Dendritic cell treated with granulocyte-macrophage colony-stimulating factor and Interleukin-4, amounts not matched to agents 40 ng/mL and 50 ng/mL, for 4 days (primary cell): ENCODE measurements around the gene HOXB2.
A peak's percentile ranks its signal among the peaks of the same experiment; 100 is the strongest.
"Not testable (repeated sequence)": the region's sequence is repeated elsewhere in the genome, so short reads cannot be mapped to it uniquely, and the experiment has no call there.

ENCODE experiments used
- H3K27ac Mint-ChIP-seq: one replicate; pipeline ENCODE4 v1.8.0; 2022; ENCODE audit warnings: mild to moderate bottlenecking, mixed read lengths
- H3K27me3 Mint-ChIP-seq: one replicate; pipeline ENCODE4 v1.8.0; 2022; ENCODE audit warnings: mild to moderate bottlenecking, mixed read lengths
- H3K36me3 Mint-ChIP-seq: one replicate; pipeline ENCODE4 v1.8.0; 2022; ENCODE audit warnings: low read depth, mixed read lengths
- H3K4me1 Mint-ChIP-seq: one replicate; pipeline ENCODE4 v1.8.0; 2022; ENCODE audit warnings: low read depth, mixed read lengths
- H3K4me3 Mint-ChIP-seq: one replicate; pipeline ENCODE4 v1.8.0; 2022; ENCODE audit warnings: mild to moderate bottlenecking, moderate library complexity, mixed read lengths
- H3K9me3 Mint-ChIP-seq: one replicate; pipeline ENCODE4 v1.8.0; 2022; ENCODE audit warnings: mixed read lengths
- intact Hi-C: fragments of 100-400 bp; cut with micrococcal nuclease; formaldehyde crosslinking; loops from one replicate; pipeline ENCODE4 v1.15.0; 2022

Gene HOXB2

GRCh38 chr17:48541036-48541576 is 3.8 kb downstream of the HOXB2 start:
- Mint-ChIP-seq H3K36me3 (peaks cover 20% of the 10 kb centered on the region), H3K9me3 (no peaks in the 10 kb centered on the region), H3K4me1 (peaks cover 47% of the 10 kb centered on the region), H3K27ac (peak overlapping the region; percentile 86), H3K4me3 (peak overlapping the region; percentile 75), H3K27me3 (peaks cover 72% of the 10 kb centered on the region)
- intact Hi-C loops = loop anchor here (10.0 kb wide), 1 partner anchor 46 kb away; no protein-coding TSS in a partner anchor

DNA sequence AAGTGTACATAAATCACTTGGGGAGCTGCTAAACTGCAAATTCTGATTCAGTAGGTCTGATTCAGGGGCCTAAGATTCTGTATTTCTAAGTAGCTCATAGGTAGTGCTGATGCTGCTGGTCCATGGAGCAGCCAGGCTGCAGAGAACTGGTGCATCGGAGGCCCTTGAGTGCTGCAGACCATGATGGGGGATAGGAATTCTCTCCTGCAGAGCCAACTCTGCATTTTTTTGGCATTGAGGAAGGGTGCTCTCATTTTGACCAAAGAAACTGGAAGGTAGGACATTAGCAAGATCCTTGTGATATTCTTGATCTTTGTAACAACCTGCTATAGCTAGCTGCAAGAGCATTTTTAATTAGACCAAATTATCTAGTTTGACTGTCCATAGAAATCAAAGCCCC is 4.7 kb downstream of the HOXB2 start:
- intact Hi-C loops = loop anchor here (10.0 kb wide), 1 partner anchor 45 kb away; no protein-coding TSS in a partner anchor
- no peak overlapping the region for H3K27ac Mint-ChIP-seq

DNA sequence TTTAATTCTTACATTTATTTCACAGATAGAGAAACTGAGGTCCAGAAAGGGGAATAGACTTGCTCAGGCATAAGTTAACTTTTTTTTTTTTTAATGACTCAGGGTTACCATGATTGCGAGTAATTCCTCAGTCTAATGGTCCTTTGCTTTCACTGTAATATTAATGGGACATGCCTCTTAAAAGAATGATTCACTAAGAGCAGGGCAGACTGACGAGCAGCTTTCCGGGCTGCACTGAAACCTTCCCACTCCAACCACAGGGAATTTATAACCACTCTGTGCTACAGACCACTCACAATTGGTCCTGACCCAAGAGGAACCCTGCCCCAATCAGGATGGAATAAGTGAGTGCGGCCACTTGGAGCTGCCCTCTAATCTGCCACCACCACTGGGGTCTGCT is 5.7 kb downstream of the HOXB2 start:
- H3K27me3 Mint-ChIP-seq = peaks cover 53% of the 10 kb centered on the region

More for the DNA sequence above, 4.7 kb downstream of the HOXB2 start:
- Mint-ChIP-seq H3K9me3 (no peaks in the 10 kb centered on the region), H3K4me3 (no peak overlapping the region), H3K4me1 (peaks cover 40% of the 10 kb centered on the region), H3K36me3 (peaks cover 20% of the 10 kb centered on the region), H3K27me3 (peaks cover 63% of the 10 kb centered on the region)

GRCh38 chr17:48537316-48537715 is 7.6 kb downstream of the HOXB2 start:
- Mint-ChIP-seq H3K36me3 (peaks cover 11% of the 10 kb centered on the region), H3K27me3 (peaks cover 38% of the 10 kb centered on the region), H3K27ac (no peak overlapping the region), H3K4me3 (no peak overlapping the region), H3K4me1 (peaks cover 15% of the 10 kb centered on the region), H3K9me3 (no peaks in the 10 kb centered on the region)
- intact Hi-C loops = no loop called here

More for the DNA sequence above, 5.7 kb downstream of the HOXB2 start:
- H3K36me3 Mint-ChIP-seq = peaks cover 19% of the 10 kb centered on the region
- no peak overlapping the region for H3K4me3 Mint-ChIP-seq
- H3K27ac Mint-ChIP-seq = no peak overlapping the region
- peaks cover 30% of the 10 kb centered on the region for H3K4me1 Mint-ChIP-seq
- intact Hi-C loops = no loop called here
- no peaks in the 10 kb centered on the region for H3K9me3 Mint-ChIP-seq

DNA sequence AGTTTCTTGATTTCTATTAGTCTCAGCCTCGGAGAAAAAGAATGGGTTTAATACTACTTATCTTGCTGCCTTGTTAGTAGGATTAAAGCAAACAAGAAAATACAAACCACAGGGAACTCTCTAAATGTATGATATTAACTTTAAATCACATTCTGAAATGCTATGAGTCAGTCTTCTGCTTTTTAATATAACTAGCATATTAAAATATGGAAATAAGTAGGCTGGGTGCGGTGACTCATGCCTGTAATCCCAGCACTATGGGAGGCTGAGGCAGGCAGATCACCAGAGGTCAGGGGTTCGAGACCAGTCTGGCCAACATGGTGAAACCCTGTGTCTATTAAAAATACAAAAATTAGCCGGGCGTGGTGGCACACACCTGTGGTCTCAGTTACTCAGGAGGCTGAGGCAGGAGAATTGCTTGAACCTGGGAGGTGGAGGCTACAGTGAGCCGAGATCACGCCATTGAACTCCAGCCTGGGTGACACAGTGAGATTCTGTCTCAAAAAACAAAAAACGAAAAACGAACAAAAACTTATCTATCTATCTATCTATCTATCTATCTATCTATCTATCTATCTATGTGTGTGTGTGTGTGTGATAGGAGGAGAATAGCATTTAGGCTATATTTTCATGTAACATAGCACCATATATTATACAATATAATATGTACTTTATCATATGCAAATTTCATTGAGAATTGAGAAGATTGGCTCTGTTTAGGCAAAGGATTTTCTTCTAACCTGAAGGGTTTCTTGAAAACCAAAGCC is 8.9 kb downstream of the HOXB2 start:
- H3K4me3 Mint-ChIP-seq, H3K9me3 Mint-ChIP-seq, H3K36me3 Mint-ChIP-seq, H3K4me1 Mint-ChIP-seq, H3K27ac Mint-ChIP-seq, intact Hi-C loops: not testable (repeated sequence)
- H3K27me3 Mint-ChIP-seq = peaks cover 36% of the 10 kb centered on the region

DNA sequence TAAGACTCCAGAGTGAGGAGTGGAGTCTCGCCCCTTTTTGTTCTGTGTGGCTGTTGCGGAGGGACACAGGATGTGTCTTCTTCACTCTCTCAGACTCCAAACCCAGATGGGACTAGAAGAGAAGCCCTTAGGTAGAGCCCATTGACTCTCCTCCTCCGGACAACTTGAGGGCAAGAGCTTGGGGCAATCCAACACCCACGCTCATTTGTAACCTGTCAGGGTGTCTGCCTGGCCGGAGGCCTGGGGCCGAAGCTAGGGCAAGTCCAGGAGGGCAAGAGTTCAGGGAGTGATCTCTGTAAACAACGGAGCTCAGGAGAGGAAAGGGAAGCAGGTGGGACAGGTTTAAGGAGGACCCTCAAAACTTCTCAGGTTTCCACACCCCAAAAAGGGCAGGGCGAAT is 12.6 kb downstream of the HOXB2 start:
- Mint-ChIP-seq H3K4me3 (no peak overlapping the region), H3K27me3 (peaks cover 47% of the 10 kb centered on the region), H3K36me3 (no peaks in the 10 kb centered on the region), H3K9me3 (no peaks in the 10 kb centered on the region), H3K27ac (no peak overlapping the region), H3K4me1 (no peaks in the 10 kb centered on the region)
- intact Hi-C loops = no loop called here

- Mint-ChIP-seq H3K27ac (no peak within 1 kb of the TSS), H3K4me3 (no peak within 1 kb of the TSS), H3K36me3 (no peaks in the 10 kb centered on the region), H3K4me1 (no peaks in the 10 kb centered on the region), H3K9me3 (no peaks in the 10 kb centered on the region), H3K27me3 (peaks cover 54% of the 10 kb centered on the region)
- intact Hi-C loops = no loop called here
Observed at GRCh38 chr17:48530887-48531272, 14.0 kb downstream of the HOXB2 start, which contains the start of gene HOXB1. TSS of gene HOXB1 (minus strand) at chr17:48531011. CDS start at chr17:48530904, 107 bp downstream.

- intact Hi-C loops = no loop called here
- no peaks in the 10 kb centered on the region for H3K9me3 Mint-ChIP-seq
- no peaks in the 10 kb centered on the region for H3K4me1 Mint-ChIP-seq
- no peak overlapping the region for H3K4me3 Mint-ChIP-seq
- no peaks in the 10 kb centered on the region for H3K36me3 Mint-ChIP-seq
- peaks cover 60% of the 10 kb centered on the region for H3K27me3 Mint-ChIP-seq
- H3K27ac Mint-ChIP-seq = no peak overlapping the region
Observed at GRCh38 chr17:48530208-48530886, 14.6 kb downstream of the HOXB2 start.

DNA sequence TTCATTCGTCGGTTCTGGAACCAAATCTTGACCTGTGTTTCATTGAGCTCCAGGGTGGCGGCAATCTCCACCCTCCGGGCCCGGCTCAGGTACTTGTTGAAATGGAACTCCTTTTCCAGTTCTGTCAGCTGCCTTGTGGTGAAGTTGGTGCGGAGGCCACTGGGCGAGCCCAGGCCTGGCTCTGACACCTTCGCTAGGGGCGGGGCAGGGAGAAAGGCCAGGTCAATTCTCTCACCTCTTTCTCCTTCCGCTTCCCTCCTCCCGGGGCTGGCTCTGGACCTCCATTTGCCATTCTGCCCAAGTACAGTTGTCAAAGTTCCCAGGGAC is 15.3 kb downstream of the HOXB2 start:
- no peak overlapping the region for H3K27ac Mint-ChIP-seq
- intact Hi-C loops = no loop called here
- H3K9me3 Mint-ChIP-seq = no peaks in the 10 kb centered on the region
- H3K36me3 Mint-ChIP-seq = no peaks in the 10 kb centered on the region
- no peaks in the 10 kb centered on the region for H3K4me1 Mint-ChIP-seq
- no peak overlapping the region for H3K4me3 Mint-ChIP-seq
- peaks cover 67% of the 10 kb centered on the region for H3K27me3 Mint-ChIP-seq

DNA sequence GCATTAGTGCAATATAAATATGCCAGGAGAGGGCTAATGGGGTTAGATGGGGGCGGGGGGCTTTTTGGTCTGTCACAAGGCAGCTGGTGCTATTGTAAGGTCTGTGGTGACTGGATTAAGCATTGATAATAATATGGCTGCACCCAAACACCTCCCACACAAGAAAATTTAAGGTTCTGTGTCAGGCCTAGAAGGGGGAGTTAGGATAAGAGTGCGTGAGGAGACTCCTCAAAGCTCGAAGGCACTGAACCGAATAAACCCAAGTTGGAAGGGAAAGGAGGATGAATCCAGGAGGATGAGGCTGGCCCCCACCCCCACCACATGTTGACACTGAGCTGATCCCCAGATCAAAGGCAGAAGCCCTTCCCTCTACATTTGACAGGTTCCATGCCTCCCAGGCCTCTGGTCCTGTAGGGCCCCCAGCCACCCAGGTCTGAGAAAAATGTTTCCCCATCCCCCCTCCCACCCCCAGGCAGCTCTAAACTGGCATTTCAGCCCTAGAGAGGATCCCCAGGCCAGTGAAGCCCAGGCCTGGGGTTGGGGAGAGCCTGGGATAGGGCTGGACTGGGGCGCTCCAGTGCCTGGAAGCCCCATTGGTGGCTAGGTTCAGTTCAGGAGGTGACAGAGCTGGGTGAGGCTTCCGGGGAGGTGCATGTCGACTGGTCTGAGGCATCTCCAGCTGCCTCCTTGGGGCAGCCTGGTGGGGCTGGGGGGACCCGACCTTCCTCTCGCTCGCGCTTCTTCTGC is 15.8 kb downstream of the HOXB2 start:
- no peaks in the 10 kb centered on the region for H3K36me3 Mint-ChIP-seq
- no peaks in the 10 kb centered on the region for H3K4me1 Mint-ChIP-seq
- no peaks in the 10 kb centered on the region for H3K9me3 Mint-ChIP-seq
- no peak overlapping the region for H3K27ac Mint-ChIP-seq
- intact Hi-C loops = no loop called here
- H3K4me3 Mint-ChIP-seq = no peak overlapping the region
- H3K27me3 Mint-ChIP-seq = peaks cover 72% of the 10 kb centered on the region

DNA sequence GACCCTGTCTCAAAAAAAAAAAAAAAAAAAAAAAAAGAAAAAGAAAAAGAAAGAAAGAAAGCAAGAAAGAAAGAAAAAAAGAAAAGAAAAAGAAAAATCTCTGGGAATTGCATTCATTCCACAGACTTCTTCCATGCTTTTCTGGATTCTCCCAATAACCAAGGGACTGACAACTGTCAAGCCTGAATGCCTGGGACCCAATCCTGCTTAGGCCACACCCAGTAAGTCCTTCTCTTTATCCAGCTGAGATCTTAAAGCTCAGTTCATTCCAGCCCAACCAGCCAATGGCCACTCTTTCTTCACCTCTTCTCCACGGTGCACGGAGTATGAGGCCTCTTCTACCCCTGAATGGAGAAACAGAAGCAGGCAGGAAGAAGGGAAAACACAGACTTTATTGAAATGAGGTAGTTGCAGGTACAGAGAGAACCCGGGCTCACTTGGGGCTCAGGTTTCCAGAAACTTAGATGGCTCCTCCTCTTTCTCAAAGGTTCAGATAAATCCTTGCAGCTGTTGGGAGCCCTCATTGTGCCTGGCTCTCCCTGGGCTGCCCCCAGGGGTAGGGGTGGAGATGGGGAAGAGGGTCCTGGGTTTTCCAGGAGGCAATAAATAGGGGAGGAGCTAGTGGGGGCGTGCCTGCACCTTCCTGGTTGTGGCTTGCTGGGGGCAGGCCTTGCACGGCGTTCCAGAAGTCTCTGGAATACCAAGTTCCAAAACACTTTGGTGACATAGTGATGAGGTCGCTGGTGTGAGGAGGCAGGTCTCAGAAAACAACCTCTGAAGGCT is 16.6 kb downstream of the HOXB2 start:
- no peak overlapping the region for H3K27ac Mint-ChIP-seq
- no peaks in the 10 kb centered on the region for H3K4me1 Mint-ChIP-seq
- no peak overlapping the region for H3K4me3 Mint-ChIP-seq
- intact Hi-C loops = no loop called here
- H3K27me3 Mint-ChIP-seq = peaks cover 77% of the 10 kb centered on the region
- H3K9me3 Mint-ChIP-seq = no peaks in the 10 kb centered on the region
- H3K36me3 Mint-ChIP-seq = no peaks in the 10 kb centered on the region

DNA sequence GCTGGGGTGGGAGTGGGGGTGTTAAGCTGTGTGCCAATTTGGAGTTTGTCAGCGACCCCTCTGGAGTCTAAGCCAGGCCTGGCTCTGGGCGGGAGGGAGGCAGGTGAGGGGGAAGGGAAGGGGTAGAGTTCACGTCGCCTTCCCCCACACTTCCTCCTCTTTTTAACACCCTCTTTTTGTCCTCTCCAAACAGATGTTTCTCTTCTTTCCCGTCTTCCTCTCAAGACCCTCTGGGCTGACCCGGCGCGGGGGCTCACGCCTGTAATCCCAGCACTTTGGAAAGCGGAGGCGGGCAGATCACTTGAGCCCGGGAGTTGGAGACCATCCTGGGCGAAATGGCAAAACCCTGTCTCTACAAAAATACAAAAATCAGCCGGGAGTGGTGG is 17.4 kb downstream of the HOXB2 start:
- peaks cover 84% of the 10 kb centered on the region for H3K27me3 Mint-ChIP-seq
- no peak overlapping the region for H3K27ac Mint-ChIP-seq
- intact Hi-C loops = no loop called here
- no peaks in the 10 kb centered on the region for H3K9me3 Mint-ChIP-seq
- H3K4me1 Mint-ChIP-seq = no peaks in the 10 kb centered on the region
- H3K4me3 Mint-ChIP-seq = no peak overlapping the region
- no peaks in the 10 kb centered on the region for H3K36me3 Mint-ChIP-seq
